Smooth muscle cell (in vitro differentiated cells): Measurements from ENCODE around the gene ROBO3. TPM values are rescaled to one million over a fixed set of nuclear protein-coding genes. Genes with fewer than 3 reads are reported as not detected.

Experiments
- DNase-seq: peaks from one replicate; lab custom pipeline; 2025; ENCODE audit not compliant: unreplicated experiment; lab: John Stamatoyannopoulos, UW
- H2AFZ ChIP-seq: fragments of 200-600 bp; sonication (generic); 2 replicates; pipeline ENCODE4 v1.6.0; 2016; ENCODE audit warnings: antibody characterized with exemption, low read depth, mild to moderate bottlenecking
- H3F3A ChIP-seq: fragments of 200-600 bp; sonication (generic); 2 replicates; pipeline ENCODE4 v1.6.0; 2017; ENCODE audit warnings: antibody characterized with exemption, low read depth
- H3K27ac ChIP-seq: fragments of 200-600 bp; sonication (generic); 2 replicates; pipeline ENCODE4 v1.5.1; 2016; ENCODE audit warnings: low read depth, mild to moderate bottlenecking
- H3K27me3 ChIP-seq: fragments of 200-600 bp; sonication (generic); 2 replicates; pipeline ENCODE4 v1.6.1; 2016; ENCODE audit warnings: low read depth, mild to moderate bottlenecking
- H3K36me3 ChIP-seq: fragments of 200-600 bp; sonication (generic); 2 replicates; pipeline ENCODE4 v1.5.1; 2016; ENCODE audit warnings: low read depth
- H3K4me1 ChIP-seq: fragments of 200-600 bp; sonication (generic); 2 replicates; pipeline ENCODE4 v1.5.1; 2016; ENCODE audit warnings: low read depth
- H3K4me2 ChIP-seq: fragments of 200-600 bp; sonication (generic); 2 replicates; pipeline ENCODE4 v1.6.0; 2016; ENCODE audit warnings: mild to moderate bottlenecking
- H3K4me3 ChIP-seq: fragments of 200-600 bp; sonication (generic); 2 replicates; pipeline ENCODE4 v1.5.1; 2016; ENCODE audit warnings: mild to moderate bottlenecking
- H3K79me2 ChIP-seq: fragments of 200-600 bp; sonication (generic); 2 replicates; pipeline ENCODE4 v1.6.0; 2016; ENCODE audit warnings: low read depth, mild to moderate bottlenecking
- H3K9ac ChIP-seq: fragments of 200-600 bp; sonication (generic); 2 replicates; pipeline ENCODE4 v1.6.0; 2016; ENCODE audit warnings: low read depth
- H3K9me3 ChIP-seq: fragments of 200-600 bp; sonication (generic); replicated peaks from 2 replicates; pipeline ENCODE4 v1.5.1; 2016; ENCODE audit warnings: low read depth
- H4K20me1 ChIP-seq: fragments of 200-600 bp; sonication (generic); 2 replicates; pipeline ENCODE4 v1.6.0; 2016; ENCODE audit warnings: low read depth
- CTCF ChIP-seq: fragments of 200-600 bp; sonication (generic); IDR thresholded peaks from 2 replicates; pipeline ENCODE4 v1.5.1; 2017; ENCODE audit warnings: borderline replicate concordance, mild to moderate bottlenecking, antibody characterized with exemption; ENCODE audit not compliant: insufficient read depth, poor library complexity, severe bottlenecking
- WGBS: methylation state at CpG from one replicate; pipeline ENCODE4 v1.1.7; 2016; ENCODE audit warnings: low lambda C conversion rate; 5-methylcytosine and 5-hydroxymethylcytosine counted together
- polyA plus RNA-seq: library from polyadenylated mRNA; unstranded; fragments of >200 nt; fragmentation: Nextera tagmentation; extraction: Ambion mirVana; gene quantifications from 2 replicates; pipeline ENCODE4 v1.2.1, GENCODE V29; 2016
- total RNA-seq: library from RNA; depleted of rRNA; stranded (reverse); fragments of >200 nt; gene quantifications from 2 replicates; pipeline ENCODE4 v1.2.3, GENCODE V29; 2014

ROBO3 gene
- total and polyA plus RNA-seq, 2 experiments from 2014 or later, result 8.9 to 12.8 TPM

GRCh38 chr11:124863137-124863825 lies 2.0 kb upstream of the ROBO3 start:
- H3K9ac ChIP-seq, result no peak overlapping the region
- no peak overlapping the region for H3K27ac ChIP-seq
- no peaks in the 10 kb centered on the region for H3K9me3 ChIP-seq
- H3K4me1 ChIP-seq, result peaks cover 28% of the 10 kb centered on the region
- H3K79me2 ChIP-seq, result no peaks in the 10 kb centered on the region
- TF ChIP-seq CTCF, result no peak
- H3K4me3 ChIP-seq, result peak overlapping the region; percentile 10
- peaks cover 100% of the 10 kb centered on the region for H3K27me3 ChIP-seq
- WGBS, result 11% methylated on average over 31 of the region's 31 CpGs
- no peaks in the 10 kb centered on the region for H3K36me3 ChIP-seq
- H3F3A ChIP-seq, result no peaks in the 10 kb centered on the region
- no peak overlapping the region for H2AFZ ChIP-seq
- H3K4me2 ChIP-seq, result peak overlapping the region; percentile 71
- DNase-seq, result no peak
- no peaks in the 10 kb centered on the region for H4K20me1 ChIP-seq

GRCh38 chr11:124863826-124864165 lies 1.4 kb upstream of the ROBO3 start:
- peaks cover 28% of the 10 kb centered on the region for H3K4me1 ChIP-seq
- no peak overlapping the region for H3K4me3 ChIP-seq
- 10% methylated on average over 9 of the region's 9 CpGs for WGBS
- no peak overlapping the region for H3K9ac ChIP-seq
- H3K4me2 ChIP-seq, result peak overlapping the region; percentile 71
- no peaks in the 10 kb centered on the region for H3K9me3 ChIP-seq
- H3F3A ChIP-seq, result no peaks in the 10 kb centered on the region
- no peak overlapping the region for H2AFZ ChIP-seq
- H3K27me3 ChIP-seq, result peaks cover 100% of the 10 kb centered on the region
- no peaks in the 10 kb centered on the region for H3K79me2 ChIP-seq
- TF ChIP-seq CTCF, result no peak
- no peaks in the 10 kb centered on the region for H4K20me1 ChIP-seq
- DNase-seq, result no peak
- H3K27ac ChIP-seq, result no peak overlapping the region
- H3K36me3 ChIP-seq, result no peaks in the 10 kb centered on the region

GRCh38 chr11:124864176-124864891 lies 898 bp upstream of the ROBO3 start:
- no peaks in the 10 kb centered on the region for H3K36me3 ChIP-seq
- DNase-seq, result no peak
- H3K4me2 ChIP-seq, result no peak overlapping the region
- H3K9me3 ChIP-seq, result no peaks in the 10 kb centered on the region
- no peak overlapping the region for H2AFZ ChIP-seq
- no peaks in the 10 kb centered on the region for H4K20me1 ChIP-seq
- H3K4me3 ChIP-seq, result no peak overlapping the region
- TF ChIP-seq CTCF, result no peak
- peaks cover 28% of the 10 kb centered on the region for H3K4me1 ChIP-seq
- H3F3A ChIP-seq, result no peaks in the 10 kb centered on the region
- H3K27ac ChIP-seq, result no peak overlapping the region
- WGBS, result 45% methylated on average over 18 of the region's 18 CpGs
- no peaks in the 10 kb centered on the region for H3K79me2 ChIP-seq
- H3K27me3 ChIP-seq, result peaks cover 100% of the 10 kb centered on the region
- H3K9ac ChIP-seq, result no peak overlapping the region

GRCh38 chr11:124864892-124865180 lies 396 bp upstream of the ROBO3 start:
- no peaks in the 10 kb centered on the region for H3K79me2 ChIP-seq
- no peaks in the 10 kb centered on the region for H3K9me3 ChIP-seq
- DNase-seq, result no peak
- no peak for TF ChIP-seq CTCF
- WGBS, result 15% methylated on average over 9 of the region's 9 CpGs
- no peak overlapping the region for H3K4me2 ChIP-seq
- peaks cover 100% of the 10 kb centered on the region for H3K27me3 ChIP-seq
- no peaks in the 10 kb centered on the region for H3F3A ChIP-seq
- H3K4me3 ChIP-seq, result no peak overlapping the region
- no peak overlapping the region for H3K27ac ChIP-seq
- peaks cover 28% of the 10 kb centered on the region for H3K4me1 ChIP-seq
- H4K20me1 ChIP-seq, result no peaks in the 10 kb centered on the region
- H2AFZ ChIP-seq, result no peak overlapping the region
- no peaks in the 10 kb centered on the region for H3K36me3 ChIP-seq
- no peak overlapping the region for H3K9ac ChIP-seq
